ENCODE data around the gene CGA. TPM values are rescaled to one million over a fixed set of nuclear protein-coding genes. Genes with fewer than 3 reads are reported as not detected.

Gene CGA
- total RNA-seq, 1 donor from 2014 or later = not detected

GRCh38 chr6:87092435-87092834, 2.5 kb downstream of the CGA start:
- no peak for DNase-seq (ENCODE audit: extremely low read depth, low read depth, low spot score)

- DNase-seq (ENCODE audit: extremely low read depth, low read depth, low spot score) = no peak
Measured at GRCh38 chr6:87089135-87089534, 5.8 kb downstream of the CGA start.

- no peak for DNase-seq (ENCODE audit: extremely low read depth, low read depth, low spot score)
Measured at GRCh38 chr6:87088076-87088475, 6.8 kb downstream of the CGA start.

GRCh38 chr6:87082160-87082721, 12.7 kb downstream of the CGA start:
- DNase-seq (ENCODE audit: extremely low read depth, low read depth, low spot score) = no peak

GRCh38 chr6:87078983-87079616, 15.8 kb downstream of the CGA start:
- DNase-seq (ENCODE audit: extremely low read depth, low read depth, low spot score) = peak; percentile 39

- no peak for DNase-seq (ENCODE audit: extremely low read depth, low read depth, low spot score)
Measured at GRCh38 chr6:87075168-87075567, 19.7 kb downstream of the CGA start.

GRCh38 chr6:87074101-87074621, 20.7 kb downstream of the CGA start:
- DNase-seq (ENCODE audit: extremely low read depth, low read depth, low spot score) = no peak

- DNase-seq (ENCODE audit: extremely low read depth, low read depth, low spot score) = no peak
Measured at GRCh38 chr6:87071683-87072082, 23.2 kb downstream of the CGA start.

GRCh38 chr6:87070741-87071140, 24.2 kb downstream of the CGA start:
- DNase-seq (ENCODE audit: extremely low read depth, low read depth, low spot score) = no peak

- DNase-seq (ENCODE audit: extremely low read depth, low read depth, low spot score) = no peak
Measured at GRCh38 chr6:87068795-87069194, 26.1 kb downstream of the CGA start.

GRCh38 chr6:87066449-87067333, 28.2 kb downstream of the CGA start:
- DNase-seq (ENCODE audit: extremely low read depth, low read depth, low spot score) = peak; percentile 31

- DNase-seq (ENCODE audit: extremely low read depth, low read depth, low spot score) = no peak
Measured at GRCh38 chr6:87065117-87065516, 29.8 kb downstream of the CGA start.

GRCh38 chr6:87059943-87060342, 35.0 kb downstream of the CGA start:
- DNase-seq (ENCODE audit: extremely low read depth, low read depth, low spot score) = no peak

GRCh38 chr6:87054143-87054833, 40.6 kb downstream of the CGA start:
- no peak for DNase-seq (ENCODE audit: extremely low read depth, low read depth, low spot score)

- DNase-seq (ENCODE audit: extremely low read depth, low read depth, low spot score) = no peak
Measured at GRCh38 chr6:87053312-87053711, 41.6 kb downstream of the CGA start.

GRCh38 chr6:87049779-87050178, 45.1 kb downstream of the CGA start:
- DNase-seq (ENCODE audit: extremely low read depth, low read depth, low spot score) = no peak

- DNase-seq (ENCODE audit: extremely low read depth, low read depth, low spot score) = no peak
Measured at GRCh38 chr6:87045521-87046075, 49.3 kb downstream of the CGA start.

GRCh38 chr6:87040729-87041128, 54.2 kb downstream of the CGA start:
- no peak for DNase-seq (ENCODE audit: extremely low read depth, low read depth, low spot score)

Data from glomerular endothelial cell (primary cell).